Prostate gland (tissue), 2 donors: Measurements from ENCODE around the gene LCP2.

Experiments
- POLR2A ChIP-seq: fragments of 450-650 bp; IDR thresholded peaks from one replicate; pipeline ENCODE4 v1.6.1; 2016; ENCODE audit warnings: antibody characterized with exemption, mild to moderate bottlenecking
- POLR2AphosphoS5 ChIP-seq: sonication (generic); formaldehyde crosslinking; IDR thresholded peaks from one replicate; pipeline ENCODE4 v1.6.1; 2017; ENCODE audit warnings: antibody characterized with exemption
- TF ChIP-seq, protein P1 (sequence below), 4 experiments: fragments of 200-600 bp in 2 of 4; fragments of 450-650 bp in 2 of 4; sonication (generic) in 2 of 4; IDR thresholded peaks; 1 replicate in 3 of 4; 2 replicates in 1 of 4; pipeline ENCODE4 v1.5.1; 2016 to 2019; ENCODE audit warnings: antibody characterized with exemption in 4 of 4, mild to moderate bottlenecking in 2 of 4, moderate library complexity in 2 of 4

DNA sequence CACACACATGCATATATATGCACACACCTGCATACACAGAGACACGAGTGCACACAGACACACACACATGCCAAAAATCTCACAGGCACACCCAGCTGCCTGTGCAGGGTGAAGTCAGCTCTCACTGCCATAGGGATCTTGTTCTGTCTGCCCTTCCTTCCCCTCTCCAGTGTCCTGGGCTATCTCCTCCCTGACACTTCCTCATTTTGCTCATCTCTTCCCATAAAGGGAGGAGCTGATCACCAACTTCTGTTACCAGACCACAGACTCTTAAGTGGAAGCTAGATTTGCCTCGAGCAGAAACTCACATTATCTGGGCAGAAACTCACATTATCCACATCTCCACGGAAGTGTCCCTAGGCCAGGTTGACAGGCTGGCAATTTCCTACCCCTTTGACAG is 28.7 kb downstream of the LCP2 start:
- TF ChIP-seq, protein P1, sequence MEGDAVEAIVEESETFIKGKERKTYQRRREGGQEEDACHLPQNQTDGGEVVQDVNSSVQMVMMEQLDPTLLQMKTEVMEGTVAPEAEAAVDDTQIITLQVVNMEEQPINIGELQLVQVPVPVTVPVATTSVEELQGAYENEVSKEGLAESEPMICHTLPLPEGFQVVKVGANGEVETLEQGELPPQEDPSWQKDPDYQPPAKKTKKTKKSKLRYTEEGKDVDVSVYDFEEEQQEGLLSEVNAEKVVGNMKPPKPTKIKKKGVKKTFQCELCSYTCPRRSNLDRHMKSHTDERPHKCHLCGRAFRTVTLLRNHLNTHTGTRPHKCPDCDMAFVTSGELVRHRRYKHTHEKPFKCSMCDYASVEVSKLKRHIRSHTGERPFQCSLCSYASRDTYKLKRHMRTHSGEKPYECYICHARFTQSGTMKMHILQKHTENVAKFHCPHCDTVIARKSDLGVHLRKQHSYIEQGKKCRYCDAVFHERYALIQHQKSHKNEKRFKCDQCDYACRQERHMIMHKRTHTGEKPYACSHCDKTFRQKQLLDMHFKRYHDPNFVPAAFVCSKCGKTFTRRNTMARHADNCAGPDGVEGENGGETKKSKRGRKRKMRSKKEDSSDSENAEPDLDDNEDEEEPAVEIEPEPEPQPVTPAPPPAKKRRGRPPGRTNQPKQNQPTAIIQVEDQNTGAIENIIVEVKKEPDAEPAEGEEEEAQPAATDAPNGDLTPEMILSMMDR (IDR thresholded peaks at IDR 0.05), result no peak
- TF ChIP-seq POLR2A, result no peak
- TF ChIP-seq POLR2AphosphoS5, result no peak
